Activated CD4-positive, alpha-beta T cell treated with anti-CD3 and anti-CD28 coated beads, Interleukin-2, Interleukin-6, amounts not matched to agents 100 ng/mL and 50 ng/mL, durations not matched to agents 16 hours and 8 hours (primary cell): ENCODE results near the gene TLR1.
A peak's percentile ranks its signal among the peaks of the same experiment; 100 is the strongest.
"Not testable (repeated sequence)": the region's sequence is repeated elsewhere in the genome, so short reads cannot be mapped to it uniquely, and the experiment has no call there.

Experiments
- DNase-seq: peaks from one replicate; pipeline ENCODE4 v3.0.0-alpha.2; 2020

TLR1 gene

DNA sequence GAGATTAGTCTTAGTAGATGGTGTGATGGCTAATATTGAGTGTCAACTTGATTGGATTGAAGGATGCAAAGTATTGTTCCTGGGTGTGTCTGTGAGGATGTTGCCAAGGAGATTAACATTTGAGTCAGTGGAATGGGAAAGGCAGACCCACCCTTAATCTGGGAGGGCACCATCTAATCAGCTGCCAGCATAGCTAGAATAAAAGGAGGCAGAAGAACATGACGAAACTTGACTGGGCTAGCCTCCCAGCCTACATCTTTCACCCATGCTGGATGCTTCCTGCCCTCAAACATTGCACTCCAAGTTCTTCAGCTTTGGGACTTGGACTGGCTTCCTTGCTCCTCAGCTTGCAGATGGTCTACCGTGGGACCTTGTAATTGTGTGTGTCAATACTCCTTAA, 34.3 kb downstream of the TLR1 start:
- not testable (repeated sequence) for DNase-seq

GRCh38 chr4:38769857-38770256, 34.7 kb downstream of the TLR1 start:
- no peak for DNase-seq

- DNase-seq = no peak
Observed at GRCh38 chr4:38769441-38769840, 35.1 kb downstream of the TLR1 start.

GRCh38 chr4:38768968-38769394, 35.6 kb downstream of the TLR1 start:
- no peak for DNase-seq

- not testable (repeated sequence) for DNase-seq
Observed at GRCh38 chr4:38766940-38767339, 37.7 kb downstream of the TLR1 start.

DNA sequence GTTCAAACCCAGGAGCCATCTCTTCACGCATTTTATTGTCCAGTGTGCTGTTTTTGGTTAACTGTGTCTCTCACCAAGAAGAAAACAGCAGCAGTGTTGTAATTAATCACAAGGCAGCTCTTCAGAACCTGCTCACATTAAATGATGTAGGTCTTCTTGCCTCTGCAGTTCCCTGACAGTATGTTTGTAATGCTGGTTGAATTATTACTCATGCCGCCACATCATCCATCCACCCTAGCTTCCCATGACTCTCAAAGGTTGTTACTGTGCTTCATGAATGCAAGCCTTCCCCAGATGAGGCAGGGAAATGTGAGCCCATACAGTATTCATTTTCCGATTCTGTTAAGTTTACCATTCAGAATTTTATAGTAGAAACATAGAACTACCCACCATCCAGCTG, 39.2 kb downstream of the TLR1 start:
- DNase-seq = no peak

- DNase-seq = no peak
Observed at GRCh38 chr4:38764277-38764676, 40.3 kb downstream of the TLR1 start.

DNA sequence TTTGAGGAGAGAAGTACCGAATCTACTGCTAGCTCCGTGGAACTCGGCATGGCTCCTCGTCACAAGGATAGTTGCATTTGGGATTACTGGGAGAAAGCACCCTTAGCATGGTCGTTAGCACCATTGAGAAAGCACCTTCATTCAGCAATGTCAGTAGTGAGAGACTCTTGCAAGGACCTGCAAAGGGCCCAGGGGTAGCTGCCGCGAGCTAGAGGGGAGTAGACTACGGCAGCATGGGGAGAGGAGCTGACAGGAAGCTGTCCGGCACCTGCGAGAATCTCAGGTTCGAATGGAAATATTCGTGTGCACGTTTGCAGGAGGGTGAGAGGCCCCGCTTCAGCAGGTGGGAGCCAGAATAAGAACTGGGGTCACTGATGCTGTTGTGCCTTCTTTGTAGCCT, 42.0 kb downstream of the TLR1 start:
- DNase-seq = no peak

DNA sequence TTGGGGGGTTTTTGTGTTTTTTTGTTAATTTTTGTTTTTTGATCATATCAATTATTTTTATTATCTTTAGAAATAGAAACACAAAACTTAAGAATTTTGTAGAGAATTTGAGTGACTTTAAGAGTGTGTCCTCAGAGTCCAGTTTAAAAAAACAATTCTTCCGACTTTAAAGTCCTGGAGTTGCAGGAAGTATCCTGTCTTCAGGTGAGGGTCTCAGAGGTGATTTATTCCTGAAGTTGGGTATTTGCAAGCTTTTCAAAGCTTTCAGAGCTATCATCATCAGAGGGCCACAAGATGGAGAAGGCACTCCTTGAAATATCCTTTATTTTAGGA, 44.8 kb downstream of the TLR1 start:
- no peak for DNase-seq

- DNase-seq = peak; percentile 70
Observed at GRCh38 chr4:38759113-38759789, 45.3 kb downstream of the TLR1 start.

DNA sequence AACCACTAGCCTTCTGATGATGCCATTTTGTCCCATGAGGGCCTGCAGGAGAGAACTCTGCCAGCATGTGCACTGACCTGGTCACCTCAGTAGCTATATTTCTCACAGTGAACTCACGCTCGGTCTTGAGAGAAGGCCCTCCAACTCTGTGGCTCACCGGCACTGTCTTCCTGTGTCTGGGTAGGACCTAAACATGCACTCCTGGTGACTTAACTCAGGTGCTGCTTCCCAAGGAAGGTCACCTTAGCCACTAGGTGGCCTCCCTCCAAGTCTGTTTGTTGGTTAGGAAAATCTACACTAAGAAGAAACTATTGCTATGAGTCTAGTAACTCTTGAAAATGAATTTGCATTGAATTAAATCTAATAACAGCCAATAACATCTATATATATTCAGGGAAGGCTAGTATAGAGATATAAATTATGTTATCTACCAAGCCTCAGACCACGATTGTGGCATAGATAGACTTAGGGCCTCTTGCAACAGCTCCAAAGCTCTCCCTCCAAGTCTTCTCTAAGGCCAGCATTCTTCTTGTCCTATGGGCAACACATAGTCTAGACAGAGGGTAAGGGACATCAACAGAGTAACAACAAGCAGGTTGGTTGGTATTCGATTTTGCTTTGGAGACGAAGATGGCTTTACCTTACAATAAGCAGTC, 46.5 kb downstream of the TLR1 start:
- peak; percentile 30 for DNase-seq

DNA sequence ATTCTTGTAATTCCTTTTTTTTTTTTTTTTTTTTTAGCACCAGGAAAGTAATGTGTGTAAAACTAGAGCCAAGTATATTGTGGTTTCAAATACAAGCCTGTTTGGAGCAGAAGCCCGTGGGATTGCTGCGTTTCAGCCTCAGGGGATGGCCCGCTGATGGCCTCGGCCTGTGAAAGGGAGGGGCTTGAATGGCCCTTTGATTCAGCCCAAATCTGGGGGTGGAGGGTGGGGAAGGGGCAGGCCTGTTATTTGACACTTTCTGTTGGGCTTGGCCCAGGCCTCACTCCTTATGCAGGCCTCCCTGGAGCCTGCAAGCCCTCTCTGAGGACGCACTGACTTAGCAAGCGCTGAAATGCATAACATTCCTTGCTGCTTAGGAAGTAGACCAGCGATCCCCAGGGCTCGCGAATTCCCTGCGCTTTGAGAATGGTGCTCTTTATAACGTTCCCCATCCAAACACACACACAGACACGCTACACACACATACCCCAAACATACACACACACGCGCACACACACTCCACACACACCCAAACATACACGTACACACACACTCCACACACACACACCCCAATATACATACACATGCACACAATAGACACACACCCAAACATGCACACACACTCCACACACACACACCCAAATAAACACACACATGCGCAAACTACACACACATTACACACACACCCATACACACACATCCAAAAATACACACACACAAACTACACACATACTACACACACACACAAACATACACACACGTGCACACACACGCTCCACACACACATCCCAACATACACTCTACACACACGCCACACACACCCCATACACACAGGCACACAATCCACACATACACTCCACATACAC, 51.4 kb downstream of the TLR1 start:
- no peak for DNase-seq

DNA sequence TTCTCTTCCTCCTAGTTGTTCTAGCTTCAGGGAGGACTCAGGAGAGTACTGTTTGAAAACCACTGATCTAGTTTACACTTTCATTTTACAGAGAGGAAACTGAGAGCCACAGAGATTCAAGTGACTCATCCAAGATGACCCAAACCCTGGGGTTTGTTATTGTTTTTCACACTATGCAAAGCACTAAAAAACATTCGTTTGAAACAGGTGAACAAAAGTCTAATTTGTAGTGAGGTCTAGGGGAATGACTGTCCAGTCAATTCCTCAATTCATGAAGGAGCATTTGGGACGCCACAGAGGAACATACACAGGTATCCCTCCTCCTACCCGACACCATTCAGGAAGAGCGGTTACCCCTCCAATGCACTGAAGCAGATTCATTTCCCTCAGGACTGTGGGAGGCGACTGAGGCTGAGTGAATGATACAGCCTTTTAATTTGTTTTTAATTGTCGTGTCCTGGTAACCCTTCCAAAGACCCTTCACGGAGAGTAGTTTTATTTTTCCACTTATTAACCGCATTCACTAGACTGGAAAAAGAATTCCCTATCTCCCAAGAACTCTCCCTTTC, 52.1 kb downstream of the TLR1 start:
- DNase-seq = peak; percentile 61

- no peak for DNase-seq
Observed at GRCh38 chr4:38751341-38752010, 53.1 kb downstream of the TLR1 start.

GRCh38 chr4:38749336-38749735, 55.3 kb downstream of the TLR1 start:
- no peak for DNase-seq

- DNase-seq = no peak
Observed at GRCh38 chr4:38747629-38748028, 57.0 kb downstream of the TLR1 start.
